ENCODE measurements around the gene ZBTB39. TPM values are rescaled to one million over a fixed set of nuclear protein-coding genes. Genes with fewer than 3 reads are reported as not detected.

Gene ZBTB39
- total and polyA plus RNA-seq, 2 experiments from 2014 or later = 1.5 to 3.9 TPM

GRCh38 chr12:57044468-57044867 is 38.1 kb upstream of the ZBTB39 start:
- 79 to 83% methylated on average over 6 of the region's 6 CpGs for WGBS, 2 experiments (ENCODE audit: low coverage in 1 of 2, low lambda C conversion rate in 2 of 2, missing lambda C conversion rate in 2 of 2)
- H3K9me2 ChIP-seq (ENCODE audit: insufficient read depth) = no peaks in the 10 kb centered on the region
- DNase-seq = no peak
- no peaks in the 10 kb centered on the region for H3F3A ChIP-seq (ENCODE audit: insufficient read depth)
- H3K9ac ChIP-seq = no peak overlapping the region
- H3K27ac ChIP-seq = no peak overlapping the region
- H3K27me3 ChIP-seq (replicated peaks; ENCODE audit: insufficient read depth) = peaks cover 36% of the 10 kb centered on the region
- no peaks in the 10 kb centered on the region for H3K9me3 ChIP-seq (ENCODE audit: low read depth)
- no peaks in the 10 kb centered on the region for H3K36me3 ChIP-seq (ENCODE audit: low read depth)
- H3K4me1 ChIP-seq (ENCODE audit: insufficient read depth) = 0 out of 2 replicates have a peak, but pooled peaks cover 7% of the 10 kb centered on the region
- no peaks in the 10 kb centered on the region for H3K79me2 ChIP-seq (ENCODE audit: insufficient read depth)
- H2AFZ ChIP-seq = no peak overlapping the region
- no peak overlapping the region for H3K4me3 ChIP-seq
- H3K4me2 ChIP-seq (ENCODE audit: unreplicated experiment) = no peak overlapping the region
- no peak for TF ChIP-seq EZH2 (IDR thresholded peaks at IDR 0.05; ENCODE audit: insufficient read depth, poor library complexity, severe bottlenecking)
- in situ Hi-C loops (cut with MboI) = no loop called here
- H4K20me1 ChIP-seq (ENCODE audit: insufficient read depth) = no peaks in the 10 kb centered on the region

- no peaks in the 10 kb centered on the region for H4K20me1 ChIP-seq (ENCODE audit: insufficient read depth)
- no peak overlapping the region for H3K9ac ChIP-seq
- H3K9me2 ChIP-seq (ENCODE audit: insufficient read depth) = no peaks in the 10 kb centered on the region
- WGBS, 2 experiments (ENCODE audit: low coverage in 1 of 2, low lambda C conversion rate in 2 of 2, missing lambda C conversion rate in 2 of 2) = 80 to 93% methylated on average over 2 of the region's 2 CpGs
- H2AFZ ChIP-seq = no peak overlapping the region
- TF ChIP-seq EZH2 (IDR thresholded peaks at IDR 0.05; ENCODE audit: insufficient read depth, poor library complexity, severe bottlenecking) = no peak
- no peak overlapping the region for H3K4me3 ChIP-seq
- H3K36me3 ChIP-seq (ENCODE audit: low read depth) = no peaks in the 10 kb centered on the region
- H3K4me2 ChIP-seq (ENCODE audit: unreplicated experiment) = no peak overlapping the region
- in situ Hi-C loops (cut with MboI) = no loop called here
- no peaks in the 10 kb centered on the region for H3F3A ChIP-seq (ENCODE audit: insufficient read depth)
- no peak overlapping the region for H3K27ac ChIP-seq
- peaks cover 44% of the 10 kb centered on the region for H3K27me3 ChIP-seq (replicated peaks; ENCODE audit: insufficient read depth)
- H3K4me1 ChIP-seq (ENCODE audit: insufficient read depth) = 0 out of 2 replicates have a peak, but pooled peaks cover 1% of the 10 kb centered on the region
- no peak for DNase-seq
- no peaks in the 10 kb centered on the region for H3K9me3 ChIP-seq (ENCODE audit: low read depth)
- no peaks in the 10 kb centered on the region for H3K79me2 ChIP-seq (ENCODE audit: insufficient read depth)
Observed at GRCh38 chr12:57042695-57043094, 36.3 kb upstream of the ZBTB39 start.

GRCh38 chr12:57040750-57041149 is 34.4 kb upstream of the ZBTB39 start:
- H3K4me3 ChIP-seq = no peak overlapping the region
- no peak overlapping the region for H3K27ac ChIP-seq
- H4K20me1 ChIP-seq (ENCODE audit: insufficient read depth) = no peaks in the 10 kb centered on the region
- WGBS, 2 experiments (ENCODE audit: low coverage in 1 of 2, low lambda C conversion rate in 2 of 2, missing lambda C conversion rate in 2 of 2) = 39 to 44% methylated on average over 2 of the region's 2 CpGs
- TF ChIP-seq EZH2phosphoT487 (IDR thresholded peaks at IDR 0.05; ENCODE audit: insufficient read depth, low read depth) (no peak), EZH2 (IDR thresholded peaks at IDR 0.05; ENCODE audit: insufficient read depth, poor library complexity, severe bottlenecking) (no peak)
- no peaks in the 10 kb centered on the region for H3F3A ChIP-seq (ENCODE audit: insufficient read depth)
- in situ Hi-C loops (cut with MboI) = no loop called here
- no peaks in the 10 kb centered on the region for H3K36me3 ChIP-seq (ENCODE audit: low read depth)
- no peaks in the 10 kb centered on the region for H3K4me1 ChIP-seq (ENCODE audit: insufficient read depth)
- no peak overlapping the region for H2AFZ ChIP-seq
- no peak overlapping the region for H3K9ac ChIP-seq
- peaks cover 40% of the 10 kb centered on the region for H3K27me3 ChIP-seq (replicated peaks; ENCODE audit: insufficient read depth)
- H3K9me2 ChIP-seq (ENCODE audit: insufficient read depth) = no peaks in the 10 kb centered on the region
- no peaks in the 10 kb centered on the region for H3K79me2 ChIP-seq (ENCODE audit: insufficient read depth)
- DNase-seq = no peak
- no peaks in the 10 kb centered on the region for H3K9me3 ChIP-seq (ENCODE audit: low read depth)
- no peak overlapping the region for H3K4me2 ChIP-seq (ENCODE audit: unreplicated experiment)

- H3K27me3 ChIP-seq (replicated peaks; ENCODE audit: insufficient read depth) = peaks cover 40% of the 10 kb centered on the region
- H3K9ac ChIP-seq = no peak overlapping the region
- H3K4me3 ChIP-seq = no peak overlapping the region
- no peaks in the 10 kb centered on the region for H3K4me1 ChIP-seq (ENCODE audit: insufficient read depth)
- no peak overlapping the region for H3K4me2 ChIP-seq (ENCODE audit: unreplicated experiment)
- no peaks in the 10 kb centered on the region for H4K20me1 ChIP-seq (ENCODE audit: insufficient read depth)
- no peaks in the 10 kb centered on the region for H3K9me2 ChIP-seq (ENCODE audit: insufficient read depth)
- H3K79me2 ChIP-seq (ENCODE audit: insufficient read depth) = no peaks in the 10 kb centered on the region
- in situ Hi-C loops (cut with MboI) = no loop called here
- H3K27ac ChIP-seq = no peak overlapping the region
- no peak overlapping the region for H2AFZ ChIP-seq
- WGBS, 2 experiments (ENCODE audit: low coverage in 1 of 2, low lambda C conversion rate in 2 of 2, missing lambda C conversion rate in 2 of 2) = 50 to 56% methylated on average over 4 of the region's 4 CpGs
- no peaks in the 10 kb centered on the region for H3K36me3 ChIP-seq (ENCODE audit: low read depth)
- TF ChIP-seq EZH2 (IDR thresholded peaks at IDR 0.05; ENCODE audit: insufficient read depth, poor library complexity, severe bottlenecking) (no peak), EZH2phosphoT487 (IDR thresholded peaks at IDR 0.05; ENCODE audit: insufficient read depth, low read depth) (no peak)
- H3K9me3 ChIP-seq (ENCODE audit: low read depth) = no peaks in the 10 kb centered on the region
- no peaks in the 10 kb centered on the region for H3F3A ChIP-seq (ENCODE audit: insufficient read depth)
- DNase-seq = no peak
Observed at GRCh38 chr12:57040211-57040610, 33.9 kb upstream of the ZBTB39 start.

Data from GM23248 (cell line).